A549 (cell line): ENCODE measurements around the gene KRTAP5-4. TPM values are rescaled to one million over a fixed set of nuclear protein-coding genes. Genes with fewer than 3 reads are reported as not detected.

Source experiments
- ATAC-seq, 2 experiments: fragments of 200-7000 bp in 1 of 2; fragments of >200 bp in 1 of 2; cut with Nextera tagmentation in 1 of 2; cut with Tn5 transposase in 1 of 2; 3 replicates each; pipeline versions ENCODE4 v1.8.0 to v1.9.1; 2018 to 2020; ENCODE audit warnings: mild to moderate bottlenecking in 1 of 2, moderate library complexity in 1 of 2
- CTCF ChIA-PET: fragments of 300-600 bp; sonication (Branson Sonifier 250); formaldehyde crosslinking; extraction: SDS; loops from one replicate; lab custom pipeline; 2021; ENCODE audit warnings: antibody characterized with exemption, inconsistent platforms; lab: Yijun Ruan, JAX
- POLR2A ChIA-PET: fragments of 350-600 bp; formaldehyde crosslinking; extraction: SDS; loops from one replicate; lab custom pipeline; 2021; ENCODE audit warnings: antibody characterized with exemption, inconsistent platforms; lab: Yijun Ruan, JAX
- DNase-seq, 2 experiments: peaks; one replicate each; pipeline versions ENCODE4 v3.0.0 to v3.0.0-alpha.2; 2011 to 2016; ENCODE audit warnings: low read depth in 1 of 2, low spot score in 1 of 2
- FAIRE-seq: peaks from 2 replicates; lab custom pipeline; 2011; peaks lifted over from hg19 to GRCh38; lab: Jason Lieb, UNC
- H3K27ac ChIP-seq, 2 experiments: fragments of >200 bp; sonication (Bioruptor Twin); formaldehyde crosslinking; 3 replicates each; pipeline ENCODE4 v1.5.1; 2016 to 2017
- H3K4me1 ChIP-seq: fragments of >200 bp; sonication (Bioruptor Twin); formaldehyde crosslinking; 3 replicates; pipeline ENCODE4 v1.6.1; 2016
- H3K4me2 ChIP-seq: fragments of >200 bp; sonication (Bioruptor Twin); formaldehyde crosslinking; 3 replicates; pipeline ENCODE4 v1.6.1; 2016
- H3K4me3 ChIP-seq: fragments of >200 bp; sonication (Bioruptor Twin); formaldehyde crosslinking; 3 replicates; pipeline ENCODE4 v1.5.1; 2016
- H3K9me3 ChIP-seq: fragments of >200 bp; sonication (Bioruptor Twin); formaldehyde crosslinking; 3 replicates; pipeline ENCODE4 v1.6.1; 2016
- BHLHE40 ChIP-seq: IDR thresholded peaks from 2 replicates; pipeline ENCODE4 v1.6.1; 2012; ENCODE audit warnings: low read depth, low read length, inconsistent platforms
- CBX8 ChIP-seq: fragments of 200-600 bp; sonication (generic); IDR thresholded peaks from 2 replicates; pipeline ENCODE4 v1.6.1; 2016
- FOXS1 ChIP-seq: fragments of 250-450 bp; sonication (Bioruptor Pico); IDR thresholded peaks from 2 replicates; pipeline ENCODE4 v1.5.0; 2020; ENCODE audit warnings: mild to moderate bottlenecking, moderate library complexity
- HDAC2 ChIP-seq: fragments of 200-600 bp; sonication (generic); IDR thresholded peaks from 2 replicates; pipeline ENCODE4 v1.6.1; 2016
- JUN ChIP-seq, 2 experiments: fragments of >200 bp; sonication (Bioruptor Twin); formaldehyde crosslinking; IDR thresholded peaks; 2 replicates in 1 of 2; 3 replicates in 1 of 2; pipeline ENCODE4 v1.6.1; 2016 to 2017
- KDM1A ChIP-seq: fragments of 200-600 bp; sonication (generic); IDR thresholded peaks from 2 replicates; pipeline ENCODE4 v1.6.1; 2016; ENCODE audit warnings: low read depth, mild to moderate bottlenecking
- MAFK ChIP-seq: fragments of 450-650 bp; IDR thresholded peaks from 2 replicates; pipeline ENCODE4 v1.6.1; 2014; ENCODE audit not compliant: partially characterized antibody
- MYC ChIP-seq: IDR thresholded peaks from 2 replicates; pipeline ENCODE4 v1.6.1; 2012; ENCODE audit warnings: mild to moderate bottlenecking, inconsistent platforms, low read length, improper control_type of control experiment, borderline replicate concordance
- NFE2L2 ChIP-seq: fragments of 150-350 bp; conservative IDR thresholded peaks from 2 replicates; pipeline ENCODE4 v1.6.1; 2014; ENCODE audit warnings: low read length
- NR3C1 ChIP-seq: fragments of >200 bp; sonication (Bioruptor Twin); formaldehyde crosslinking; IDR thresholded peaks from 3 replicates; pipeline ENCODE4 v1.6.1; 2017
- RAD21 ChIP-seq, 2 experiments: fragments of >200 bp in 1 of 2; sonication (Bioruptor Twin) in 1 of 2; formaldehyde crosslinking in 1 of 2; IDR thresholded peaks in 1 of 2; conservative IDR thresholded peaks in 1 of 2; 2 replicates in 1 of 2; 3 replicates in 1 of 2; pipeline ENCODE4 v1.6.1; 2012 to 2018; ENCODE audit warnings: inconsistent platforms in 1 of 2
- RCOR1 ChIP-seq: fragments of 150-350 bp; IDR thresholded peaks from 2 replicates; pipeline ENCODE4 v1.6.1; 2014; ENCODE audit warnings: antibody characterized with exemption, low read length, low read depth
- RNF2 ChIP-seq: fragments of 200-600 bp; sonication (generic); IDR thresholded peaks from 2 replicates; pipeline ENCODE4 v1.6.1; 2016; ENCODE audit warnings: low read depth, mild to moderate bottlenecking, antibody characterized with exemption, moderate library complexity, borderline replicate concordance
- SMC3 ChIP-seq: fragments of >200 bp; sonication (Bioruptor Twin); formaldehyde crosslinking; IDR thresholded peaks from 3 replicates; pipeline ENCODE4 v1.6.1; 2018; ENCODE audit warnings: inconsistent platforms
- SREBF2 ChIP-seq: fragments of 450-650 bp; IDR thresholded peaks from 2 replicates; pipeline ENCODE4 v1.6.1; 2014; ENCODE audit warnings: mild to moderate bottlenecking, moderate library complexity
- ZC3H11A ChIP-seq: fragments of 450-650 bp; IDR thresholded peaks from 2 replicates; pipeline ENCODE4 v1.6.1; 2014; ENCODE audit warnings: antibody characterized with exemption, mild to moderate bottlenecking
- ZSCAN20 ChIP-seq: fragments of 250-450 bp; sonication (Bioruptor Pico); IDR thresholded peaks from 2 replicates; pipeline ENCODE4 v1.8.0; 2022; ENCODE audit warnings: mild to moderate bottlenecking, moderate library complexity
- WGBS: methylation state at CpG from one replicate; pipeline ENCODE4 v1.1.6; 2017; ENCODE audit errors: missing lambda C conversion rate; 5-methylcytosine and 5-hydroxymethylcytosine counted together
- polyA plus RNA-seq, 4 experiments: library from polyadenylated mRNA; depleted of rRNA in 3 of 4; stranded (reverse); fragments of >200 nt; fragmentation: RNase III in 1 of 4; extraction: RNeasy Plus Mini Kit Qiagen cat#74134 plus additional on column Dnase treatment in 1 of 4; gene quantifications; 2 replicates in 3 of 4; 3 replicates in 1 of 4; pipeline ENCODE4 v1.2.3, GENCODE V29; 2011 to 2017
- TF ChIP-seq, protein P1 (sequence below): fragments of 150-350 bp; IDR thresholded peaks from 2 replicates; pipeline ENCODE4 v1.6.1; 2014; ENCODE audit warnings: low read depth, mild to moderate bottlenecking, low read length
- TF ChIP-seq, protein P2 (sequence below): fragments of >200 bp; sonication (Bioruptor Twin); formaldehyde crosslinking; IDR thresholded peaks from 3 replicates; pipeline ENCODE4 v1.5.1; 2016
- TF ChIP-seq, protein P3 (sequence below): IDR thresholded peaks from 2 replicates; pipeline ENCODE4 v1.6.1; 2012
- TF ChIP-seq, protein P4 (sequence below): IDR thresholded peaks from 2 replicates; pipeline ENCODE4 v1.6.1; 2012; ENCODE audit warnings: low read depth, borderline replicate concordance

Gene KRTAP5-4
- polyA plus RNA-seq, 2 of the 4 experiments (the other 2 are of a cell fraction), result not detected

DNA sequence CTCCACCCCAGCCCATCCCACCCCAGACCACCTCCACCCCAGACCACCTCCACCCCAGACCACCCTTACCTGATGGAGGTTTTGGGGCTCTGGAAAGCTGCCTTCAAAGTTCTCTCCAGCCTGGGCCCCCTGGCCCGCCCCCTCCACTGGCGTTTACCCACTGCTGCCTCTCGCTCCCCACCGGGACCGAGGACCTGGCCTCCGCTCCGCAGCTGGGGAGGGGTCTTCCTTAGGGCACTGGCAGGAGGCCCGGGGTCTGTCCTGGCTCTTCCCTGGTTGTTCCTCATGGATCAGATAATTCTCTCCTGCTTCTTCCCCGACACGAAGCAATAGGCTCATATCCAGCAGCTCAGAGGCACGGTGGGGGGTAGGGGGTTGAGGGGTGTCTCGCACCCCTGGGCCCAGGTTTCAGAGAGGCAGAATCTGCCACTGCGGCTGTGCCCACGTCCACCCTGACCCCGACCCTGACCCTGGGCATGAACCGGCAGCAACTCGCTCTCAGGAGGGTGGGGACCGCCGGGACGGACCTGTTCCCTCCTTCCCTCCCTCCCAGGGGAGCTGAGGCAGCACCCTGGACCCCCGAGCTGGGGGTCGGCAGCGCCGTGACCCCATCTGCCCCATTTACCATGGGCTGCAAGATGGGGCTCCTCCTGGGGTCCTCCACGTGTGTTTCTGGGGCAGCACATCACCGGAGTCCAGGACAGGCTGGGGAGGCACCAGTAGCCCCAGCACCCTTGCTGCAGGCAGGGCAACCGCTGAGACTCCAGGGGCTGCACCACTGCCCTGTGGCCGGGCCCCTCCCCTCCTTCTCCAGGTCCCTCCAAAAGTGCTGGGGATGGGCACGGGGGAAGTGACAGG is 20.6 kb upstream of the KRTAP5-4 start (continued):
- TF ChIP-seq, protein P1, sequence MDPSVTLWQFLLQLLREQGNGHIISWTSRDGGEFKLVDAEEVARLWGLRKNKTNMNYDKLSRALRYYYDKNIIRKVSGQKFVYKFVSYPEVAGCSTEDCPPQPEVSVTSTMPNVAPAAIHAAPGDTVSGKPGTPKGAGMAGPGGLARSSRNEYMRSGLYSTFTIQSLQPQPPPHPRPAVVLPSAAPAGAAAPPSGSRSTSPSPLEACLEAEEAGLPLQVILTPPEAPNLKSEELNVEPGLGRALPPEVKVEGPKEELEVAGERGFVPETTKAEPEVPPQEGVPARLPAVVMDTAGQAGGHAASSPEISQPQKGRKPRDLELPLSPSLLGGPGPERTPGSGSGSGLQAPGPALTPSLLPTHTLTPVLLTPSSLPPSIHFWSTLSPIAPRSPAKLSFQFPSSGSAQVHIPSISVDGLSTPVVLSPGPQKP, result no peak
- TF ChIP-seq FOXS1 (CRISPR knock-in tag) (no peak), SREBF2 (no peak), RNF2 (no peak), CBX8 (no peak)

GRCh38 chr11:1641096-1641495 is 19.2 kb upstream of the KRTAP5-4 start:
- ATAC-seq, result no peak
- POLR2A ChIA-PET, result no interaction called here
- WGBS, result 50% methylated on average over 7 of the region's 15 CpGs

GRCh38 chr11:1640076-1640946 is 18.4 kb upstream of the KRTAP5-4 start:
- ATAC-seq (peak; percentile 71 to 95), DNase-seq (peak; percentile 50 to 74), FAIRE-seq (no peak)
- 35% methylated on average over 32 of the region's 32 CpGs for WGBS
- Histone ChIP-seq H3K27ac (no peak overlapping the region), H3K4me1 (no peaks in the 10 kb centered on the region), H3K4me3 (no peak overlapping the region), H3K9me3 (no peaks in the 10 kb centered on the region), H3K4me2 (no peak overlapping the region)
- ChIA-PET POLR2A (no interaction called here), CTCF (interaction anchor here (0.8 to 6.3 kb wide), 32 partner anchors 9 to 522 kb away, joined by 3 to 57 read pairs (median 4); partner anchors contain the start of genes KRTAP5-5, SYT8 and TNNI2)
- TF ChIP-seq SMC3, result peak; percentile 39; the same call in 2 of the 3 replicates
- no peak for TF ChIP-seq RCOR1
- TF ChIP-seq, protein P2, sequence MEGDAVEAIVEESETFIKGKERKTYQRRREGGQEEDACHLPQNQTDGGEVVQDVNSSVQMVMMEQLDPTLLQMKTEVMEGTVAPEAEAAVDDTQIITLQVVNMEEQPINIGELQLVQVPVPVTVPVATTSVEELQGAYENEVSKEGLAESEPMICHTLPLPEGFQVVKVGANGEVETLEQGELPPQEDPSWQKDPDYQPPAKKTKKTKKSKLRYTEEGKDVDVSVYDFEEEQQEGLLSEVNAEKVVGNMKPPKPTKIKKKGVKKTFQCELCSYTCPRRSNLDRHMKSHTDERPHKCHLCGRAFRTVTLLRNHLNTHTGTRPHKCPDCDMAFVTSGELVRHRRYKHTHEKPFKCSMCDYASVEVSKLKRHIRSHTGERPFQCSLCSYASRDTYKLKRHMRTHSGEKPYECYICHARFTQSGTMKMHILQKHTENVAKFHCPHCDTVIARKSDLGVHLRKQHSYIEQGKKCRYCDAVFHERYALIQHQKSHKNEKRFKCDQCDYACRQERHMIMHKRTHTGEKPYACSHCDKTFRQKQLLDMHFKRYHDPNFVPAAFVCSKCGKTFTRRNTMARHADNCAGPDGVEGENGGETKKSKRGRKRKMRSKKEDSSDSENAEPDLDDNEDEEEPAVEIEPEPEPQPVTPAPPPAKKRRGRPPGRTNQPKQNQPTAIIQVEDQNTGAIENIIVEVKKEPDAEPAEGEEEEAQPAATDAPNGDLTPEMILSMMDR, result peak; percentile 73
- TF ChIP-seq RAD21 (conservative IDR thresholded peaks at IDR 0.05 in 1 of 2, IDR thresholded peaks at IDR 0.05 in 1 of 2), result peak; percentile 18; a peak in 1 of 5 replicates

More at GRCh38 chr11:1641096-1641495, 19.2 kb upstream of the KRTAP5-4 start:
- H3K27ac ChIP-seq, result no peak overlapping the region
- no peaks in the 10 kb centered on the region for H3K9me3 ChIP-seq
- no peak overlapping the region for H3K4me3 ChIP-seq
- TF ChIP-seq MAFK, result no peak
- no peak for TF ChIP-seq NFE2L2
- no peak overlapping the region for H3K4me2 ChIP-seq
- DNase-seq (no peak), FAIRE-seq (no peak)
- no peaks in the 10 kb centered on the region for H3K4me1 ChIP-seq
- CTCF ChIA-PET, result interaction anchor here (0.9 to 6.3 kb wide), 18 partner anchors 9 to 516 kb away, joined by 3 to 57 read pairs (median 7); partner anchors contain the start of genes KRTAP5-5 and SYT8

GRCh38 chr11:1639666-1640065 is 17.7 kb upstream of the KRTAP5-4 start:
- Histone ChIP-seq H3K4me2 (no peak overlapping the region), H3K27ac (no peak overlapping the region), H3K9me3 (no peaks in the 10 kb centered on the region), H3K4me3 (no peak overlapping the region), H3K4me1 (no peaks in the 10 kb centered on the region)
- WGBS, result 45% methylated on average over 15 of the region's 15 CpGs
- DNase-seq, result no peak
- no peak for FAIRE-seq
- CTCF ChIA-PET, result interaction anchor here (0.6 to 6.3 kb wide), 29 partner anchors 9 to 908 kb away, joined by 3 to 57 read pairs (median 4); partner anchors contain the start of genes KRTAP5-5, SYT8 and TNNI2
- POLR2A ChIA-PET, result no interaction called here
- ATAC-seq, result peak; percentile 4 to 26; a peak in 3 of 6 replicates
- no peak for TF ChIP-seq RNF2
- no peak for TF ChIP-seq SREBF2
- no peak for TF ChIP-seq KDM1A
- TF ChIP-seq NR3C1, result no peak
- TF ChIP-seq ZC3H11A, result no peak
- TF ChIP-seq, protein P3, sequence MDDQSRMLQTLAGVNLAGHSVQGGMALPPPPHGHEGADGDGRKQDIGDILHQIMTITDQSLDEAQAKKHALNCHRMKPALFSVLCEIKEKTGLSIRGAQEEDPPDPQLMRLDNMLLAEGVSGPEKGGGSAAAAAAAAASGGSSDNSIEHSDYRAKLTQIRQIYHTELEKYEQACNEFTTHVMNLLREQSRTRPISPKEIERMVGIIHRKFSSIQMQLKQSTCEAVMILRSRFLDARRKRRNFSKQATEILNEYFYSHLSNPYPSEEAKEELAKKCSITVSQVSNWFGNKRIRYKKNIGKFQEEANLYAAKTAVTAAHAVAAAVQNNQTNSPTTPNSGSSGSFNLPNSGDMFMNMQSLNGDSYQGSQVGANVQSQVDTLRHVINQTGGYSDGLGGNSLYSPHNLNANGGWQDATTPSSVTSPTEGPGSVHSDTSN, result no peak
- no peak for TF ChIP-seq RAD21 (conservative IDR thresholded peaks at IDR 0.05 in 1 of 2, IDR thresholded peaks at IDR 0.05 in 1 of 2)
- TF ChIP-seq, protein P4, sequence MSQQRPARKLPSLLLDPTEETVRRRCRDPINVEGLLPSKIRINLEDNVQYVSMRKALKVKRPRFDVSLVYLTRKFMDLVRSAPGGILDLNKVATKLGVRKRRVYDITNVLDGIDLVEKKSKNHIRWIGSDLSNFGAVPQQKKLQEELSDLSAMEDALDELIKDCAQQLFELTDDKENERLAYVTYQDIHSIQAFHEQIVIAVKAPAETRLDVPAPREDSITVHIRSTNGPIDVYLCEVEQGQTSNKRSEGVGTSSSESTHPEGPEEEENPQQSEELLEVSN, result no peak
- no peak for TF ChIP-seq ZSCAN20 (CRISPR knock-in tag)
- no peak for TF ChIP-seq JUN (IDR thresholded peaks at IDR 0.05)
- TF ChIP-seq BHLHE40, result no peak
- no peak for TF ChIP-seq HDAC2
- TF ChIP-seq NFE2L2, result no peak
- TF ChIP-seq MYC, result no peak
